GM12878 (cell line): Measurements from ENCODE around the gene CNTN4. TPM values are rescaled to one million over a fixed set of nuclear protein-coding genes. Genes with fewer than 3 reads are reported as not detected.

ENCODE experiments used
- ATAC-seq: fragments of 200-7000 bp; cut with Tn5 transposase; 3 replicates; pipeline ENCODE4 v1.9.1; 2020; ENCODE audit warnings: mild to moderate bottlenecking, moderate library complexity
- BruUV-seq: library from RNA; stranded (reverse); fragments of 400-500 nt; replicated peaks from 2 replicates; lab custom pipeline; 2021; lab: Mats Ljungman, UMichigan
- CTCF ChIA-PET: fragments of 300-600 bp; sonication (Branson Sonifier 250); formaldehyde crosslinking; extraction: SDS; loops from one replicate; lab custom pipeline; 2021; ENCODE audit warnings: inconsistent platforms; lab: Yijun Ruan, JAX
- POLR2A ChIA-PET: fragments of 350-600 bp; formaldehyde crosslinking; extraction: SDS; loops from one replicate; lab custom pipeline; 2021; ENCODE audit warnings: inconsistent platforms; lab: Charles Lee
- RAD21 ChIA-PET: fragments of 300-600 bp; sonication (Branson Sonifier 250); formaldehyde crosslinking; loops from one replicate; lab custom pipeline; 2023; ENCODE audit warnings: antibody characterized with exemption; ENCODE audit not compliant: unreplicated experiment; lab: Charles Lee
- SMC1A ChIA-PET: fragments of 300-600 bp; sonication (Branson Sonifier 250); formaldehyde crosslinking; loops from one replicate; lab custom pipeline; 2023; ENCODE audit not compliant: unreplicated experiment, uncharacterized antibody; lab: Charles Lee
- DNase-seq: peaks from one replicate; pipeline ENCODE4 v3.0.0-alpha.2; 2011; ENCODE audit warnings: low read depth, low spot score
- FAIRE-seq: peaks from 3 replicates; lab custom pipeline; 2011; peaks lifted over from hg19 to GRCh38; lab: Jason Lieb, UNC
- H2AFZ ChIP-seq: 2 replicates; pipeline ENCODE4 v1.6.0; 2011; ENCODE audit warnings: low read depth, low read length, control low read depth; ENCODE audit not compliant: control insufficient read depth
- H3K27ac ChIP-seq: 2 replicates; pipeline ENCODE4 v1.5.1; 2011; ENCODE audit warnings: control low read depth; ENCODE audit not compliant: control insufficient read depth, insufficient read depth
- H3K27me3 ChIP-seq, 2 experiments: replicated peaks in 1 of 2; 2 replicates each; pipeline versions ENCODE4 v1.6.0 to v1.6.1; 2011; ENCODE audit warnings: low read length in 1 of 2; ENCODE audit not compliant: control insufficient read depth in 2 of 2, insufficient read depth in 2 of 2
- H3K36me3 ChIP-seq, 2 experiments: 2 replicates each; pipeline ENCODE4 v1.5.1; 2011; ENCODE audit warnings: low read length in 1 of 2; ENCODE audit not compliant: control insufficient read depth in 2 of 2, insufficient read depth in 2 of 2
- H3K4me1 ChIP-seq: 2 replicates; pipeline ENCODE4 v1.6.1; 2011; ENCODE audit warnings: mild to moderate bottlenecking, low read length, moderate library complexity, mixed read lengths; ENCODE audit not compliant: control insufficient read depth, insufficient read depth
- H3K4me2 ChIP-seq: 2 replicates; pipeline ENCODE4 v1.6.0; 2011; ENCODE audit warnings: control low read depth; ENCODE audit not compliant: control insufficient read depth, insufficient read depth
- H3K4me3 ChIP-seq: fragments of 200-600 bp; sonication (generic); 2 replicates; pipeline ENCODE4 v1.5.1; 2016
- H3K79me2 ChIP-seq: 2 replicates; pipeline ENCODE4 v1.6.0; 2011; ENCODE audit warnings: low read length; ENCODE audit not compliant: control insufficient read depth, insufficient read depth
- H3K9ac ChIP-seq: 2 replicates; pipeline ENCODE4 v1.8.0; 2011; ENCODE audit warnings: low read length, control low read depth, mixed read lengths; ENCODE audit not compliant: control insufficient read depth, insufficient read depth
- H3K9me3 ChIP-seq: replicated peaks from 3 replicates; pipeline ENCODE4 v1.5.1; 2011; ENCODE audit warnings: mild to moderate bottlenecking, low read length; ENCODE audit not compliant: control insufficient read depth, insufficient read depth
- H4K20me1 ChIP-seq: 2 replicates; pipeline ENCODE4 v1.6.0; 2011; ENCODE audit not compliant: control insufficient read depth, insufficient read depth
- CEBPB ChIP-seq, 2 experiments: fragments of 150-350 bp in 1 of 2; IDR thresholded peaks; 2 replicates each; pipeline ENCODE4 v1.6.1; 2012 to 2014; ENCODE audit warnings: low read depth in 2 of 2, low read length in 2 of 2, borderline replicate concordance in 1 of 2, inconsistent platforms in 1 of 2
- FOXM1 ChIP-seq: IDR thresholded peaks from 2 replicates; pipeline ENCODE4 v1.6.1; 2012; ENCODE audit warnings: low read depth, mild to moderate bottlenecking, inconsistent platforms, low read length, moderate library complexity
- GABPA ChIP-seq: IDR thresholded peaks from 2 replicates; pipeline ENCODE4 v1.6.1; 2014; ENCODE audit warnings: antibody characterized with exemption, low read depth, mild to moderate bottlenecking, inconsistent platforms
- IRF5 ChIP-seq: fragments of 450-650 bp; IDR thresholded peaks from 2 replicates; pipeline ENCODE4 v1.6.1; 2017; ENCODE audit warnings: borderline replicate concordance
- KLF5 ChIP-seq: fragments of 450-650 bp; IDR thresholded peaks from 2 replicates; pipeline ENCODE4 v1.6.1; 2014; ENCODE audit warnings: mild to moderate bottlenecking; ENCODE audit not compliant: partially characterized antibody
- MTA3 ChIP-seq: IDR thresholded peaks from 2 replicates; pipeline ENCODE4 v1.6.1; 2012; ENCODE audit warnings: low read length, inconsistent platforms, borderline replicate concordance
- NR2C1 ChIP-seq: fragments of 450-650 bp; IDR thresholded peaks from 2 replicates; pipeline ENCODE4 v1.6.1; 2017; ENCODE audit warnings: antibody characterized with exemption, mild to moderate bottlenecking, moderate library complexity
- POLR2AphosphoS2 ChIP-seq: IDR thresholded peaks from 2 replicates; pipeline ENCODE4 v1.6.1; 2011; ENCODE audit warnings: low read depth, mild to moderate bottlenecking, low read length, improper control_type of control experiment, moderate library complexity
- RAD21 ChIP-seq: IDR thresholded peaks from 2 replicates; pipeline ENCODE4 v1.6.1; 2011; ENCODE audit warnings: mild to moderate bottlenecking, low read depth, low read length, moderate library complexity; ENCODE audit not compliant: insufficient read depth
- SMAD5 ChIP-seq: IDR thresholded peaks from 2 replicates; pipeline ENCODE4 v1.6.1; 2016; ENCODE audit warnings: antibody characterized with exemption, low read depth
- SMC3 ChIP-seq: IDR thresholded peaks from 2 replicates; pipeline ENCODE4 v1.6.1; 2011; ENCODE audit warnings: low read length, improper control_type of control experiment, borderline replicate concordance
- ZNF24 ChIP-seq: fragments of 450-650 bp; IDR thresholded peaks from 2 replicates; pipeline ENCODE4 v1.6.1; 2017; ENCODE audit warnings: antibody characterized with exemption, mild to moderate bottlenecking
- WGBS: methylation state at CpG from one replicate; pipeline ENCODE4 v1.1.6; 2016; ENCODE audit warnings: low lambda C conversion rate; ENCODE audit not compliant: insufficient replicate concordance, insufficient coverage; ENCODE audit errors: missing lambda C conversion rate; 5-methylcytosine and 5-hydroxymethylcytosine counted together
- in situ Hi-C: fragments of 300-500 bp; cut with MboI; formaldehyde crosslinking; loops from 9 replicates; pipeline ENCODE4 v1.14.3; 2018; ENCODE audit warnings: mixed read lengths
- intact Hi-C: fragments of 100-400 bp; cut with micrococcal nuclease; formaldehyde crosslinking; loops from one replicate; pipeline ENCODE4 v1.14.2; 2022; ENCODE audit not compliant: unreplicated experiment
- polyA plus RNA-seq, 11 experiments: library from polyadenylated mRNA; depleted of rRNA in 4 of 11; unstranded in 6 of 11; stranded (reverse) in 5 of 11; fragments of >200 nt; fragmentation: Nextera tagmentation in 4 of 11; fragmentation: Illumina TruSeq in 1 of 11; extraction: Ambion mirVana in 4 of 11; extraction: Trizol in 1 of 11; gene quantifications; 1 replicate in 1 of 11; 2 replicates in 10 of 11; pipeline versions ENCODE4 v1.2.1 to v1.2.3, GENCODE V29; 2011 to 2016; ENCODE audit warnings: inconsistent platforms in 2 of 11, missing spikeins in 2 of 11, low read depth in 1 of 11
- total RNA-seq, 4 experiments: library from RNA; depleted of rRNA in 3 of 4; stranded (reverse); fragments of >200 nt in 3 of 4; fragmentation: Illumina TruSeq in 1 of 4; extraction: Trizol in 1 of 4; gene quantifications; 2 replicates each; pipeline versions ENCODE4 v1.2.1 to v1.2.3, GENCODE V29; 2013 to 2021
- TF ChIP-seq, protein P1 (sequence below): fragments of 450-650 bp; IDR thresholded peaks from 2 replicates; pipeline ENCODE4 v1.6.1; 2017; ENCODE audit warnings: mild to moderate bottlenecking, moderate library complexity
- TF ChIP-seq, protein P2 (sequence below): fragments of 450-650 bp; IDR thresholded peaks from 2 replicates; pipeline ENCODE4 v1.6.1; 2017; ENCODE audit warnings: mild to moderate bottlenecking, moderate library complexity

Gene CNTN4
- total and polyA plus RNA-seq, 10 of the 15 experiments (the other 5 are each of a cell fraction or from before 2014, with no cell fraction given): 0.05 to 0.43 (median 0.15) TPM; not detected in 1

DNA sequence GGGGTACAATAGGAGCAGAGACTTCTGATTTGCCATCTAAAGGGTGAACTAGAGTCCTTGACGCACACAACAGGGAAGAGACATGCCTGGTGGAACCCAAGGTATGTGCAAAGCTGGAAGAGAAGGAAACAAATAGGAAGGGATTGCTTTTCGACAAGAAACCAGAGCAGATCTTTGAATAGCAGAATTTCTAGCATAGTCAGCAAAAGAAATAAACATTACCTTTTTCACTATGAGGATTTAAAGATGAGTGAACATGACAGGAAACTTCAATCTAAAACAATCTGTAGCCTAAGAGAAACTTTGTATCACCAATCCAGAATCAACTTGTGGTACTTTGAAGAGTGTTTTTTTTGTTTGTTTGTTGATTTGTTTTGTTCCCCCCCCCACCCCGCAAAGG is 1006.6 kb downstream of the CNTN4 start (continued):
- TF ChIP-seq, protein P1, sequence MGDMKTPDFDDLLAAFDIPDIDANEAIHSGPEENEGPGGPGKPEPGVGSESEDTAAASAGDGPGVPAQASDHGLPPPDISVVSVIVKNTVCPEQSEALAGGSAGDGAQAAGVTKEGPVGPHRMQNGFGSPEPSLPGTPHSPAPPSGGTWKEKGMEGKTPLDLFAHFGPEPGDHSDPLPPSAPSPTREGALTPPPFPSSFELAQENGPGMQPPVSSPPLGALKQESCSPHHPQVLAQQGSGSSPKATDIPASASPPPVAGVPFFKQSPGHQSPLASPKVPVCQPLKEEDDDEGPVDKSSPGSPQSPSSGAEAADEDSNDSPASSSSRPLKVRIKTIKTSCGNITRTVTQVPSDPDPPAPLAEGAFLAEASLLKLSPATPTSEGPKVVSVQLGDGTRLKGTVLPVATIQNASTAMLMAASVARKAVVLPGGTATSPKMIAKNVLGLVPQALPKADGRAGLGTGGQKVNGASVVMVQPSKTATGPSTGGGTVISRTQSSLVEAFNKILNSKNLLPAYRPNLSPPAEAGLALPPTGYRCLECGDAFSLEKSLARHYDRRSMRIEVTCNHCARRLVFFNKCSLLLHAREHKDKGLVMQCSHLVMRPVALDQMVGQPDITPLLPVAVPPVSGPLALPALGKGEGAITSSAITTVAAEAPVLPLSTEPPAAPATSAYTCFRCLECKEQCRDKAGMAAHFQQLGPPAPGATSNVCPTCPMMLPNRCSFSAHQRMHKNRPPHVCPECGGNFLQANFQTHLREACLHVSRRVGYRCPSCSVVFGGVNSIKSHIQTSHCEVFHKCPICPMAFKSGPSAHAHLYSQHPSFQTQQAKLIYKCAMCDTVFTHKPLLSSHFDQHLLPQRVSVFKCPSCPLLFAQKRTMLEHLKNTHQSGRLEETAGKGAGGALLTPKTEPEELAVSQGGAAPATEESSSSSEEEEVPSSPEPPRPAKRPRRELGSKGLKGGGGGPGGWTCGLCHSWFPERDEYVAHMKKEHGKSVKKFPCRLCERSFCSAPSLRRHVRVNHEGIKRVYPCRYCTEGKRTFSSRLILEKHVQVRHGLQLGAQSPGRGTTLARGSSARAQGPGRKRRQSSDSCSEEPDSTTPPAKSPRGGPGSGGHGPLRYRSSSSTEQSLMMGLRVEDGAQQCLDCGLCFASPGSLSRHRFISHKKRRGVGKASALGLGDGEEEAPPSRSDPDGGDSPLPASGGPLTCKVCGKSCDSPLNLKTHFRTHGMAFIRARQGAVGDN: no peak
- no peak for TF ChIP-seq RAD21
- TF ChIP-seq SMC3: no peak
- TF ChIP-seq MTA3: no peak
- TF ChIP-seq CEBPB (IDR thresholded peaks at IDR 0.05; ENCODE audit: borderline replicate concordance in 1 of 2, low read depth in 2 of 2, low read length in 2 of 2): no peak

- FAIRE-seq (no peak), DNase-seq (no peak), ATAC-seq (no peak)
- in situ Hi-C loops: no loop called here
- POLR2A ChIA-PET: no interaction called here
- 49% methylated on average over 4 of the region's 4 CpGs for WGBS
- no peak overlapping the region for H3K9ac ChIP-seq
- no peaks in the 10 kb centered on the region for H3K27me3 ChIP-seq
- SMC1A ChIA-PET: no interaction called here
- no peak overlapping the region for H3K4me3 ChIP-seq
- intact Hi-C loops: no loop called here
- H3K4me1 ChIP-seq: peaks cover 44% of the 10 kb centered on the region
- no peak overlapping the region for H2AFZ ChIP-seq
- no peak overlapping the region for H3K27ac ChIP-seq
- H3K4me2 ChIP-seq: no peak overlapping the region
- no peaks in the 10 kb centered on the region for H3K9me3 ChIP-seq
- CTCF ChIA-PET: interaction anchor here (0.7 kb wide), 1 partner anchor 978 kb away, joined by 3 read pairs; no protein-coding TSS in a partner anchor
- RAD21 ChIA-PET: no interaction called here
- H4K20me1 ChIP-seq: no peaks in the 10 kb centered on the region
- H3K79me2 ChIP-seq: no peaks in the 10 kb centered on the region
- no peaks in the 10 kb centered on the region for H3K36me3 ChIP-seq
- no TSS peak for BruUV-seq
- TF ChIP-seq FOXM1 (no peak), NR2C1 (no peak), ZNF24 (no peak), KLF5 (no peak), POLR2AphosphoS2 (no peak), IRF5 (no peak), GABPA (no peak), CEBPB (IDR thresholded peaks at IDR 0.05; ENCODE audit: borderline replicate concordance in 1 of 2, low read depth in 2 of 2, low read length in 2 of 2) (no peak), SMAD5 (no peak)
- TF ChIP-seq, protein P2, sequence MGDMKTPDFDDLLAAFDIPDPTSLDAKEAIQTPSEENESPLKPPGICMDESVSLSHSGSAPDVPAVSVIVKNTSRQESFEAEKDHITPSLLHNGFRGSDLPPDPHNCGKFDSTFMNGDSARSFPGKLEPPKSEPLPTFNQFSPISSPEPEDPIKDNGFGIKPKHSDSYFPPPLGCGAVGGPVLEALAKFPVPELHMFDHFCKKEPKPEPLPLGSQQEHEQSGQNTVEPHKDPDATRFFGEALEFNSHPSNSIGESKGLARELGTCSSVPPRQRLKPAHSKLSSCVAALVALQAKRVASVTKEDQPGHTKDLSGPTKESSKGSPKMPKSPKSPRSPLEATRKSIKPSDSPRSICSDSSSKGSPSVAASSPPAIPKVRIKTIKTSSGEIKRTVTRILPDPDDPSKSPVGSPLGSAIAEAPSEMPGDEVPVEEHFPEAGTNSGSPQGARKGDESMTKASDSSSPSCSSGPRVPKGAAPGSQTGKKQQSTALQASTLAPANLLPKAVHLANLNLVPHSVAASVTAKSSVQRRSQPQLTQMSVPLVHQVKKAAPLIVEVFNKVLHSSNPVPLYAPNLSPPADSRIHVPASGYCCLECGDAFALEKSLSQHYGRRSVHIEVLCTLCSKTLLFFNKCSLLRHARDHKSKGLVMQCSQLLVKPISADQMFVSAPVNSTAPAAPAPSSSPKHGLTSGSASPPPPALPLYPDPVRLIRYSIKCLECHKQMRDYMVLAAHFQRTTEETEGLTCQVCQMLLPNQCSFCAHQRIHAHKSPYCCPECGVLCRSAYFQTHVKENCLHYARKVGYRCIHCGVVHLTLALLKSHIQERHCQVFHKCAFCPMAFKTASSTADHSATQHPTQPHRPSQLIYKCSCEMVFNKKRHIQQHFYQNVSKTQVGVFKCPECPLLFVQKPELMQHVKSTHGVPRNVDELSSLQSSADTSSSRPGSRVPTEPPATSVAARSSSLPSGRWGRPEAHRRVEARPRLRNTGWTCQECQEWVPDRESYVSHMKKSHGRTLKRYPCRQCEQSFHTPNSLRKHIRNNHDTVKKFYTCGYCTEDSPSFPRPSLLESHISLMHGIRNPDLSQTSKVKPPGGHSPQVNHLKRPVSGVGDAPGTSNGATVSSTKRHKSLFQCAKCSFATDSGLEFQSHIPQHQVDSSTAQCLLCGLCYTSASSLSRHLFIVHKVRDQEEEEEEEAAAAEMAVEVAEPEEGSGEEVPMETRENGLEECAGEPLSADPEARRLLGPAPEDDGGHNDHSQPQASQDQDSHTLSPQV: no peak
Observed at GRCh38 chr3:3105815-3106214, 1007.1 kb downstream of the CNTN4 start.
